GM12878 (cell line): ENCODE data around the gene IFT122.

Experiments
- CTCF ChIP-seq, 3 experiments: IDR thresholded peaks in 2 of 3; conservative IDR thresholded peaks in 1 of 3; 2 replicates each; pipeline ENCODE4 v1.5.1; 2011; ENCODE audit warnings: low read depth in 3 of 3, low read length in 3 of 3, mild to moderate bottlenecking in 3 of 3, control low read depth in 2 of 3, moderate library complexity in 2 of 3, inconsistent platforms in 1 of 3, mixed read lengths in 1 of 3; ENCODE audit not compliant: control insufficient read depth in 2 of 3, insufficient read depth in 1 of 3; ENCODE audit errors: extremely low read depth in 1 of 3
- HCFC1 ChIP-seq: fragments of 150-350 bp; IDR thresholded peaks from 2 replicates; pipeline ENCODE4 v1.6.1; 2014; ENCODE audit warnings: low read length
- POLR2A ChIP-seq: IDR thresholded peaks from 2 replicates; pipeline ENCODE4 v1.6.1; 2011; ENCODE audit warnings: low read depth, mild to moderate bottlenecking, low read length
- POLR2AphosphoS5 ChIP-seq: IDR thresholded peaks from 2 replicates; pipeline ENCODE4 v1.6.1; 2011; ENCODE audit warnings: mild to moderate bottlenecking, low read length, inconsistent platforms
- SREBF1 ChIP-seq: IDR thresholded peaks from 2 replicates; pipeline ENCODE4 v1.6.1; 2012; ENCODE audit warnings: mild to moderate bottlenecking, low read length
- TCF7 ChIP-seq: IDR thresholded peaks from 2 replicates; pipeline ENCODE4 v1.6.1; 2014; ENCODE audit warnings: antibody characterized with exemption, borderline replicate concordance
- TF ChIP-seq, protein P1 (sequence below): fragments of 450-650 bp; IDR thresholded peaks from 2 replicates; pipeline ENCODE4 v1.6.1; 2017; ENCODE audit warnings: mild to moderate bottlenecking, moderate library complexity

GRCh38 chr3:129529436-129530210 is 89.6 kb downstream of the IFT122 start:
- TF ChIP-seq CTCF (IDR thresholded peaks at IDR 0.05 in 2 of 3, conservative IDR thresholded peaks at IDR 0.05 in 1 of 3; ENCODE audit: control insufficient read depth in 2 of 3, extremely low read depth in 1 of 3, insufficient read depth in 1 of 3, low read depth in 3 of 3, low read length in 3 of 3) (no peak), POLR2A (no peak), HCFC1 (no peak), POLR2AphosphoS5 (no peak), TCF7 (no peak), SREBF1 (no peak)
- TF ChIP-seq, protein P1, sequence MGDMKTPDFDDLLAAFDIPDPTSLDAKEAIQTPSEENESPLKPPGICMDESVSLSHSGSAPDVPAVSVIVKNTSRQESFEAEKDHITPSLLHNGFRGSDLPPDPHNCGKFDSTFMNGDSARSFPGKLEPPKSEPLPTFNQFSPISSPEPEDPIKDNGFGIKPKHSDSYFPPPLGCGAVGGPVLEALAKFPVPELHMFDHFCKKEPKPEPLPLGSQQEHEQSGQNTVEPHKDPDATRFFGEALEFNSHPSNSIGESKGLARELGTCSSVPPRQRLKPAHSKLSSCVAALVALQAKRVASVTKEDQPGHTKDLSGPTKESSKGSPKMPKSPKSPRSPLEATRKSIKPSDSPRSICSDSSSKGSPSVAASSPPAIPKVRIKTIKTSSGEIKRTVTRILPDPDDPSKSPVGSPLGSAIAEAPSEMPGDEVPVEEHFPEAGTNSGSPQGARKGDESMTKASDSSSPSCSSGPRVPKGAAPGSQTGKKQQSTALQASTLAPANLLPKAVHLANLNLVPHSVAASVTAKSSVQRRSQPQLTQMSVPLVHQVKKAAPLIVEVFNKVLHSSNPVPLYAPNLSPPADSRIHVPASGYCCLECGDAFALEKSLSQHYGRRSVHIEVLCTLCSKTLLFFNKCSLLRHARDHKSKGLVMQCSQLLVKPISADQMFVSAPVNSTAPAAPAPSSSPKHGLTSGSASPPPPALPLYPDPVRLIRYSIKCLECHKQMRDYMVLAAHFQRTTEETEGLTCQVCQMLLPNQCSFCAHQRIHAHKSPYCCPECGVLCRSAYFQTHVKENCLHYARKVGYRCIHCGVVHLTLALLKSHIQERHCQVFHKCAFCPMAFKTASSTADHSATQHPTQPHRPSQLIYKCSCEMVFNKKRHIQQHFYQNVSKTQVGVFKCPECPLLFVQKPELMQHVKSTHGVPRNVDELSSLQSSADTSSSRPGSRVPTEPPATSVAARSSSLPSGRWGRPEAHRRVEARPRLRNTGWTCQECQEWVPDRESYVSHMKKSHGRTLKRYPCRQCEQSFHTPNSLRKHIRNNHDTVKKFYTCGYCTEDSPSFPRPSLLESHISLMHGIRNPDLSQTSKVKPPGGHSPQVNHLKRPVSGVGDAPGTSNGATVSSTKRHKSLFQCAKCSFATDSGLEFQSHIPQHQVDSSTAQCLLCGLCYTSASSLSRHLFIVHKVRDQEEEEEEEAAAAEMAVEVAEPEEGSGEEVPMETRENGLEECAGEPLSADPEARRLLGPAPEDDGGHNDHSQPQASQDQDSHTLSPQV = no peak
